ENCODE data around the gene TRA2A.

The TRA2A gene

DNA sequence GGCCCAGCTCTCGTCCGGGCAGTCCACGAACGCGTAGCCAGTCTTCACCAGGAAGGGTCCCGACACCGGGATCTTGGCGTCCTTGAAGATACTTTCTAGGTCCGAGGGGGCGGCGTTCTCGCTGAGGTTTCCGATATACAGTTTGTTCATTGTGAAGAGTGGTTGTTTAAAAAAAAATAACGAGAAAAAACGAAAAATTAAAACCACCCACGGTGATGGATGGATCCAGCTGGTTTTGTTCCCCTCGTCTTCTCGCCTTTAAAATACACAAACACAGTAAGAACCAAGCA is 61.9 kb downstream of the TRA2A start:
- H3K4me3 ChIP-seq (ENCODE audit: low read length) = peak overlapping the region; percentile 75
- H3K9me3 ChIP-seq (ENCODE audit: control insufficient read depth, insufficient read depth, low read length) = no peaks in the 10 kb centered on the region
- H3K4me2 ChIP-seq (ENCODE audit: low read length) = peak overlapping the region; percentile 94
- TF ChIP-seq EZH2phosphoT487 (IDR thresholded peaks at IDR 0.05; ENCODE audit: borderline replicate concordance, low read length) = no peak
- TF ChIP-seq, protein P1, sequence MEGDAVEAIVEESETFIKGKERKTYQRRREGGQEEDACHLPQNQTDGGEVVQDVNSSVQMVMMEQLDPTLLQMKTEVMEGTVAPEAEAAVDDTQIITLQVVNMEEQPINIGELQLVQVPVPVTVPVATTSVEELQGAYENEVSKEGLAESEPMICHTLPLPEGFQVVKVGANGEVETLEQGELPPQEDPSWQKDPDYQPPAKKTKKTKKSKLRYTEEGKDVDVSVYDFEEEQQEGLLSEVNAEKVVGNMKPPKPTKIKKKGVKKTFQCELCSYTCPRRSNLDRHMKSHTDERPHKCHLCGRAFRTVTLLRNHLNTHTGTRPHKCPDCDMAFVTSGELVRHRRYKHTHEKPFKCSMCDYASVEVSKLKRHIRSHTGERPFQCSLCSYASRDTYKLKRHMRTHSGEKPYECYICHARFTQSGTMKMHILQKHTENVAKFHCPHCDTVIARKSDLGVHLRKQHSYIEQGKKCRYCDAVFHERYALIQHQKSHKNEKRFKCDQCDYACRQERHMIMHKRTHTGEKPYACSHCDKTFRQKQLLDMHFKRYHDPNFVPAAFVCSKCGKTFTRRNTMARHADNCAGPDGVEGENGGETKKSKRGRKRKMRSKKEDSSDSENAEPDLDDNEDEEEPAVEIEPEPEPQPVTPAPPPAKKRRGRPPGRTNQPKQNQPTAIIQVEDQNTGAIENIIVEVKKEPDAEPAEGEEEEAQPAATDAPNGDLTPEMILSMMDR (IDR thresholded peaks at IDR 0.05; ENCODE audit: low read depth, low read length, poor library complexity, severe bottlenecking) = no peak
- peaks cover 34% of the 10 kb centered on the region for H3F3A ChIP-seq (ENCODE audit: control insufficient read depth, insufficient read depth)
- H3K27ac ChIP-seq (ENCODE audit: low read depth, low read length) = peak overlapping the region; percentile 95
- peaks cover 74% of the 10 kb centered on the region for H3K36me3 ChIP-seq (ENCODE audit: control insufficient read depth, low read length)
- no peaks in the 10 kb centered on the region for H3K27me3 ChIP-seq (ENCODE audit: control insufficient read depth, low read length)
- no peaks in the 10 kb centered on the region for H3K9me2 ChIP-seq (replicated peaks; ENCODE audit: control insufficient read depth, low read length)
- peaks cover 39% of the 10 kb centered on the region for H4K20me1 ChIP-seq (ENCODE audit: control insufficient read depth, insufficient read depth, low read depth, low read length)
- peaks cover 34% of the 10 kb centered on the region for H3K4me1 ChIP-seq (ENCODE audit: control insufficient read depth, low read length)
- H3K79me2 ChIP-seq (ENCODE audit: control insufficient read depth, low read length) = peaks cover 86% of the 10 kb centered on the region

DNA sequence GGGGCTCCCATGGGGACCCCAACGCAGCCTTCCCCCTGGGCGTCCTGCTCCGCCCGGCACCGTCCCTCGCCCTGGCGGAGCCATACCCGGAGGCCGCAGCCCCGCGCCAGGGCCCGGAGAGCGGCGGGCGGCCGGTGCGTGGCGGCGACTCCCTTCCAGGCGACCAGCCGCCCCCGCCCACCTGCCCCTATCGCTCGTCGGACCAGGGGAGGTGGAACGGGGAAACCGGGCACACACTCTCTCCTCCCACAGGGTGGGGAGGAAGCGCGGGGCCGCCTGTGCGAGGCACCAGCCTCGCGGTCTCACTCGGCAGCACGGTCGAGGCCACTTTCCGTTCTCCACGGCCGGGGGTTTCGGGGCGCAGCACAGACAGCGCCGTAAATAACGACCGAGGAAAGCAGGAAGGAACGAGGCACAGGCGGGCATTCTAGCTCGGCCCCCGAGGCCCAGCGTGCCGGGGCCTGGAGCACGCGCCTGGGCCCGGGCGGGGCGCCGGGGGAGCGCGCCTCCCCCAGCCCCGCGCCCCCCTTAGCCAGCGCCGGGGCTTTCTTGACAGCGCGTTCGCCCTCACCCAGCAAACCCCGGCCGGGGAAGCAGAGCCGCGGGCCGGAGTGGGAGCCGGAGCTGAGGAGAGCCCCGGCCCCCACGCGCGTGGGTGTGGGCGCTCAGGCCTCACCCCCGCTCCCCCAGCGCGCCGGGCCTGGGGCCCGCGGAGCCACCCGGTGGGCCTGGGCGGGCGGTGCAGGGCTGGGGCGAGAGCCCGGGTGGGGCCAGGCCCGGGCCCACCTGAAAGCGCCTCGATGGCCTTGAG is 62.4 kb downstream of the TRA2A start:
- peaks cover 42% of the 10 kb centered on the region for H4K20me1 ChIP-seq (ENCODE audit: control insufficient read depth, insufficient read depth, low read depth, low read length)
- H3F3A ChIP-seq (ENCODE audit: control insufficient read depth, insufficient read depth) = peaks cover 32% of the 10 kb centered on the region
- H3K79me2 ChIP-seq (ENCODE audit: control insufficient read depth, low read length) = peaks cover 88% of the 10 kb centered on the region
- no peaks in the 10 kb centered on the region for H3K9me3 ChIP-seq (ENCODE audit: control insufficient read depth, insufficient read depth, low read length)
- peak overlapping the region; percentile 75 for H3K4me3 ChIP-seq (ENCODE audit: low read length)
- H3K9me2 ChIP-seq (replicated peaks; ENCODE audit: control insufficient read depth, low read length) = no peaks in the 10 kb centered on the region
- H3K27me3 ChIP-seq (ENCODE audit: control insufficient read depth, low read length) = no peaks in the 10 kb centered on the region
- TF ChIP-seq EZH2phosphoT487 (IDR thresholded peaks at IDR 0.05; ENCODE audit: borderline replicate concordance, low read length) = no peak
- TF ChIP-seq, protein P1 (IDR thresholded peaks at IDR 0.05; ENCODE audit: low read depth, low read length, poor library complexity, severe bottlenecking) = peak; percentile 33
- H3K4me1 ChIP-seq (ENCODE audit: control insufficient read depth, low read length) = peaks cover 37% of the 10 kb centered on the region
- H3K27ac ChIP-seq (ENCODE audit: low read depth, low read length) = peak overlapping the region; percentile 95
- H3K36me3 ChIP-seq (ENCODE audit: control insufficient read depth, low read length) = peaks cover 78% of the 10 kb centered on the region
- H3K4me2 ChIP-seq (ENCODE audit: low read length) = peak overlapping the region; percentile 94

DNA sequence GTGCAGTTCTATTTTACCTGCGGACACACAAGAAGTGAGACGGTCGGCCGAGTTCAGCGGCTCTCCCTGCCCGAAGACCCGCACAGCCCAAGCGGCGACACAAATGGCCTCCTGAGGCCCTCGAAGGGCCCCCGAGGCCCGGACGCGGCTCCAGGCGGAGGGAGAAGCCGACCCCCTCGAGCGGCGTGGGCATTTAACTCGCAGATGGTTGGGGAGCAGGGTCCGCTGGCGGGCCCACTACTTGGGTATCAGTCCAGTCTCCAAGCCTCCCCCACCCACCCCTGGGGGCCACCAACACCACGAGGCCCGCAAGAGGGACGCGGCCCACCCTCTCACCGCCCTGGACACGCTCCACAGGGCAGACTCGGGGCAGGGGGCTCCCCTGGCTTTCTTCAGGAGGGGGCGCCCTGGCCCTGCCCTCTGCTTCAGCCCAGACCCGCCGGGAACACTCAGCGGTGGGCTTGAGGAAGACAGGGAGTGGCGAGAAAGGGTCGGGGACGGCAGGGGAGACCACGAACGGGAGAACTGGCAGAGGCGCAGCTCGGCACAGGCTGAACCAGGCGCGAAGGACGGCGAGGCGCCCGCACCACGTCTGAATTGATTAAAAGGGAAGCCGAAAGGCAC is 63.1 kb downstream of the TRA2A start:
- H3F3A ChIP-seq (ENCODE audit: control insufficient read depth, insufficient read depth) = peaks cover 31% of the 10 kb centered on the region
- peak overlapping the region; percentile 95 for H3K27ac ChIP-seq (ENCODE audit: low read depth, low read length)
- H4K20me1 ChIP-seq (ENCODE audit: control insufficient read depth, insufficient read depth, low read depth, low read length) = peaks cover 45% of the 10 kb centered on the region
- peaks cover 44% of the 10 kb centered on the region for H3K4me1 ChIP-seq (ENCODE audit: control insufficient read depth, low read length)
- no peak for TF ChIP-seq EZH2phosphoT487 (IDR thresholded peaks at IDR 0.05; ENCODE audit: borderline replicate concordance, low read length)
- TF ChIP-seq, protein P1 (IDR thresholded peaks at IDR 0.05; ENCODE audit: low read depth, low read length, poor library complexity, severe bottlenecking) = peak; percentile 37
- peak overlapping the region; percentile 75 for H3K4me3 ChIP-seq (ENCODE audit: low read length)
- no peaks in the 10 kb centered on the region for H3K9me3 ChIP-seq (ENCODE audit: control insufficient read depth, insufficient read depth, low read length)
- H3K9me2 ChIP-seq (replicated peaks; ENCODE audit: control insufficient read depth, low read length) = no peaks in the 10 kb centered on the region
- H3K36me3 ChIP-seq (ENCODE audit: control insufficient read depth, low read length) = peaks cover 85% of the 10 kb centered on the region
- no peaks in the 10 kb centered on the region for H3K27me3 ChIP-seq (ENCODE audit: control insufficient read depth, low read length)
- peak overlapping the region; percentile 94 for H3K4me2 ChIP-seq (ENCODE audit: low read length)
- H3K79me2 ChIP-seq (ENCODE audit: control insufficient read depth, low read length) = peaks cover 91% of the 10 kb centered on the region
